Measurements from ENCODE around the gene CBX5.

DNA sequence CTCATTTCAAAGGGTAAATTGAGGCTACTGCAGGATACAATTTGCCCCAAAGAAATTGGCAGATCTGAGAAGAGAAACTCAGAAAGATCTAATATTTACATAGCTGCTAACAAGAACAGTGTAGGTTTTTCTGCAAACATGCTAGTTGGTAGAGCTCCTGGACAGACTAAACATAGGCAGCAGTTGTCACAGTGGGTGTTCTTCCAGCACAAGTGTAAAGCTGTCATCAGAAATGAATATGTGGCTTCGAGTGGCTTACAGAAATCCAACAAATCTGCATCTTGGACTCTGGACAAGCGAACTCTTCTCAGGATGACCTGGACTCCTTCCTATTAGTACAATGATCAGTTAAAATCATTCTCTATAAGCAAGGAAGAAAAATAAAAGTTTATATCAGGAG, 5.9 kb downstream of the CBX5 start:
- TF ChIP-seq, protein P1, sequence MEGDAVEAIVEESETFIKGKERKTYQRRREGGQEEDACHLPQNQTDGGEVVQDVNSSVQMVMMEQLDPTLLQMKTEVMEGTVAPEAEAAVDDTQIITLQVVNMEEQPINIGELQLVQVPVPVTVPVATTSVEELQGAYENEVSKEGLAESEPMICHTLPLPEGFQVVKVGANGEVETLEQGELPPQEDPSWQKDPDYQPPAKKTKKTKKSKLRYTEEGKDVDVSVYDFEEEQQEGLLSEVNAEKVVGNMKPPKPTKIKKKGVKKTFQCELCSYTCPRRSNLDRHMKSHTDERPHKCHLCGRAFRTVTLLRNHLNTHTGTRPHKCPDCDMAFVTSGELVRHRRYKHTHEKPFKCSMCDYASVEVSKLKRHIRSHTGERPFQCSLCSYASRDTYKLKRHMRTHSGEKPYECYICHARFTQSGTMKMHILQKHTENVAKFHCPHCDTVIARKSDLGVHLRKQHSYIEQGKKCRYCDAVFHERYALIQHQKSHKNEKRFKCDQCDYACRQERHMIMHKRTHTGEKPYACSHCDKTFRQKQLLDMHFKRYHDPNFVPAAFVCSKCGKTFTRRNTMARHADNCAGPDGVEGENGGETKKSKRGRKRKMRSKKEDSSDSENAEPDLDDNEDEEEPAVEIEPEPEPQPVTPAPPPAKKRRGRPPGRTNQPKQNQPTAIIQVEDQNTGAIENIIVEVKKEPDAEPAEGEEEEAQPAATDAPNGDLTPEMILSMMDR (IDR thresholded peaks at IDR 0.05): no peak
- TF ChIP-seq TCF7L2 (IDR thresholded peaks at IDR 0.05; ENCODE audit: low read depth, low read length) (no peak), POLR2AphosphoS5 (IDR thresholded peaks at IDR 0.05; ENCODE audit: low read depth, low read length) (no peak)
- TF ChIP-seq, protein P2, sequence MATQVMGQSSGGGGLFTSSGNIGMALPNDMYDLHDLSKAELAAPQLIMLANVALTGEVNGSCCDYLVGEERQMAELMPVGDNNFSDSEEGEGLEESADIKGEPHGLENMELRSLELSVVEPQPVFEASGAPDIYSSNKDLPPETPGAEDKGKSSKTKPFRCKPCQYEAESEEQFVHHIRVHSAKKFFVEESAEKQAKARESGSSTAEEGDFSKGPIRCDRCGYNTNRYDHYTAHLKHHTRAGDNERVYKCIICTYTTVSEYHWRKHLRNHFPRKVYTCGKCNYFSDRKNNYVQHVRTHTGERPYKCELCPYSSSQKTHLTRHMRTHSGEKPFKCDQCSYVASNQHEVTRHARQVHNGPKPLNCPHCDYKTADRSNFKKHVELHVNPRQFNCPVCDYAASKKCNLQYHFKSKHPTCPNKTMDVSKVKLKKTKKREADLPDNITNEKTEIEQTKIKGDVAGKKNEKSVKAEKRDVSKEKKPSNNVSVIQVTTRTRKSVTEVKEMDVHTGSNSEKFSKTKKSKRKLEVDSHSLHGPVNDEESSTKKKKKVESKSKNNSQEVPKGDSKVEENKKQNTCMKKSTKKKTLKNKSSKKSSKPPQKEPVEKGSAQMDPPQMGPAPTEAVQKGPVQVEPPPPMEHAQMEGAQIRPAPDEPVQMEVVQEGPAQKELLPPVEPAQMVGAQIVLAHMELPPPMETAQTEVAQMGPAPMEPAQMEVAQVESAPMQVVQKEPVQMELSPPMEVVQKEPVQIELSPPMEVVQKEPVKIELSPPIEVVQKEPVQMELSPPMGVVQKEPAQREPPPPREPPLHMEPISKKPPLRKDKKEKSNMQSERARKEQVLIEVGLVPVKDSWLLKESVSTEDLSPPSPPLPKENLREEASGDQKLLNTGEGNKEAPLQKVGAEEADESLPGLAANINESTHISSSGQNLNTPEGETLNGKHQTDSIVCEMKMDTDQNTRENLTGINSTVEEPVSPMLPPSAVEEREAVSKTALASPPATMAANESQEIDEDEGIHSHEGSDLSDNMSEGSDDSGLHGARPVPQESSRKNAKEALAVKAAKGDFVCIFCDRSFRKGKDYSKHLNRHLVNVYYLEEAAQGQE (IDR thresholded peaks at IDR 0.05; ENCODE audit: insufficient read depth in 1 of 2, low read depth in 2 of 2, low read length in 1 of 2): no peak
